Lung (tissue), 12 donors: ENCODE data around the gene BIRC5. TPM values are rescaled to one million over a fixed set of nuclear protein-coding genes. Genes with fewer than 3 reads are reported as not detected.

Experiments
- ATAC-seq: fragments of 200-7000 bp; cut with Tn5 transposase; one replicate; pipeline ENCODE4 v1.9.1; 2020; ENCODE audit warnings: moderate number of reproducible peaks; ENCODE audit not compliant: insufficient read depth, low FRiP score
- DNase-seq, 3 donors: peaks; one replicate each; pipeline ENCODE4 v3.0.0-alpha.2; 2013 to 2017
- H3K27ac ChIP-seq, 2 donors: one replicate each; pipeline ENCODE4 v1.5.1; 2013; ENCODE audit warnings: mild to moderate bottlenecking in 2 of 2, moderate library complexity in 2 of 2, control low read depth in 1 of 2, inconsistent platforms in 1 of 2, low read depth in 1 of 2, low read length in 1 of 2
- H3K27me3 ChIP-seq, 3 donors: one replicate each; pipeline ENCODE4 v1.5.1; 2013; ENCODE audit warnings: low read length in 2 of 3; ENCODE audit not compliant: control insufficient read depth in 3 of 3, insufficient read depth in 3 of 3
- H3K36me3 ChIP-seq, 4 donors: one replicate each; pipeline ENCODE4 v1.5.1; 2013; ENCODE audit warnings: low read length in 4 of 4, mild to moderate bottlenecking in 1 of 4, moderate library complexity in 1 of 4; ENCODE audit not compliant: control insufficient read depth in 4 of 4, insufficient read depth in 4 of 4
- H3K4me1 ChIP-seq, 5 donors: one replicate each; pipeline ENCODE4 v1.5.1; 2013; ENCODE audit warnings: low read length in 5 of 5, mild to moderate bottlenecking in 2 of 5, moderate library complexity in 1 of 5; ENCODE audit not compliant: control insufficient read depth in 5 of 5, insufficient read depth in 5 of 5
- H3K4me3 ChIP-seq: one replicate; pipeline ENCODE4 v1.5.1; 2013; ENCODE audit warnings: mild to moderate bottlenecking, control low read depth, moderate library complexity
- H3K9ac ChIP-seq, 2 donors: one replicate each; pipeline ENCODE4 v1.5.1; 2013; ENCODE audit warnings: low read length in 2 of 2, control low read depth in 1 of 2; ENCODE audit not compliant: insufficient read depth in 1 of 2
- H3K9me3 ChIP-seq, 4 donors: one replicate each; pipeline ENCODE4 v1.5.1; 2013; ENCODE audit warnings: low read length in 3 of 4, mild to moderate bottlenecking in 1 of 4, moderate library complexity in 1 of 4; ENCODE audit not compliant: control insufficient read depth in 4 of 4, insufficient read depth in 3 of 4
- WGBS, 2 donors: extraction: QIAGEN DNeasy Blood & Tissue Kit; methylation state at CpG; one replicate each; pipeline ENCODE4 v1.1.7; 2013; 5-methylcytosine and 5-hydroxymethylcytosine counted together
- polyA plus RNA-seq, 2 donors: library from polyadenylated mRNA; stranded (reverse); fragments of 200-250 nt; gene quantifications; one replicate each; pipeline ENCODE4 v1.2.1, GENCODE V29; 2013
- total RNA-seq, 2 donors: library from RNA; depleted of rRNA in 1 of 2; stranded (reverse); fragments of >200 nt in 1 of 2; gene quantifications; one replicate each; pipeline ENCODE4 v1.2.1, GENCODE V29; 2014 to 2021
- TF ChIP-seq, protein P1 (sequence below): IDR thresholded peaks from 2 replicates; pipeline ENCODE4 v1.5.1; 2012; ENCODE audit warnings: mild to moderate bottlenecking; ENCODE audit errors: control extremely low read depth, extremely low read depth
- donor health status: control.
- donor health status: control.
- donor health status: Bipolar disorder and iron deficiency.
- donor health status: healthy.
- donor health status: DM: yes; HTN: yes; CAD: no.

Gene BIRC5
- total and polyA plus RNA-seq, 4 donors = 1.1 to 11.2 (median 2.4) TPM

DNA sequence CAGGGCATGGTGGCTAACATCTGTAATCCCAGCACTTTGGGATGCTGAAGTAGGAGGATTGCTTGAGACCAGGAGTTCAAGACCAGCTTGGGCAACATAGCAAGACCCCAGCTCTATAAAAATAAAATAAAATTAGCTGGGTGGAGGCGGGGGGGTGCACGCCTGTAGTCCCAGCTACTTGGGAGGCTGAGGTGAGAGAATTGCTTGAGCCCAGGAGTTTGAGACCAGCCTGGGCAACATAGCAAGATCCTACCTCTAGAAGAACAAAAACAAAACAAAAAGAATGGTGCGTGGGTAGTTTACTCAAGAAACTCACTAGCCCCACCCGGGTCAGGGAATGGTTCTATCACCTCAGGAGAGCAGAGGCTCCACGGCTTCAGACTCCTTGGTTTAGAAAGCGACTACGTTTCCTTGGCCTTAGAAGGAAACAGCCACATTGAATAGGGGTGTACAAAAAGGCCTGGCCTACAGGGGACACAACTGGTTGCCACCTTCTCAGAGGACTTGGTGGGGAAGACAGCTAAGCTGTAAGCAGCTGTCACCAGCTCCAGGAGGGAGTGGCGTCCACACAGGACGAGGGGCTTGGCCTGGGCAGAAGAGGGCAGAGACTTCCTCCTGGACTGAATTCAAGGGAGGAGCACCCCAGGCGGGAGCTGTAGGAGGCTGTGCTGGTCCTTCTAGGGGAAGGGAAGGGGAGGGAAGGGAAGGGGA lies 27.9 kb upstream of the BIRC5 start:
- no peaks in the 10 kb centered on the region for H3K9me3 ChIP-seq
- no peak for ATAC-seq
- 52 to 54% methylated on average over 9 to 10 of the region's 10 CpGs for WGBS, 2 donors
- H3K27ac ChIP-seq = peak overlapping the region in 1 of 2 donors; percentile 18
- DNase-seq = peak; percentile 37 to 65 (median 40)
- no peak overlapping the region for H3K9ac ChIP-seq
- peaks cover 0 to 2% (median 0%) of the 10 kb centered on the region in 4 donors for H3K36me3 ChIP-seq
- H3K4me1 ChIP-seq = peaks cover 0 to 34% (median 6%) of the 10 kb centered on the region in 5 donors
- H3K27me3 ChIP-seq = no peaks in the 10 kb centered on the region
- TF ChIP-seq, protein P1, sequence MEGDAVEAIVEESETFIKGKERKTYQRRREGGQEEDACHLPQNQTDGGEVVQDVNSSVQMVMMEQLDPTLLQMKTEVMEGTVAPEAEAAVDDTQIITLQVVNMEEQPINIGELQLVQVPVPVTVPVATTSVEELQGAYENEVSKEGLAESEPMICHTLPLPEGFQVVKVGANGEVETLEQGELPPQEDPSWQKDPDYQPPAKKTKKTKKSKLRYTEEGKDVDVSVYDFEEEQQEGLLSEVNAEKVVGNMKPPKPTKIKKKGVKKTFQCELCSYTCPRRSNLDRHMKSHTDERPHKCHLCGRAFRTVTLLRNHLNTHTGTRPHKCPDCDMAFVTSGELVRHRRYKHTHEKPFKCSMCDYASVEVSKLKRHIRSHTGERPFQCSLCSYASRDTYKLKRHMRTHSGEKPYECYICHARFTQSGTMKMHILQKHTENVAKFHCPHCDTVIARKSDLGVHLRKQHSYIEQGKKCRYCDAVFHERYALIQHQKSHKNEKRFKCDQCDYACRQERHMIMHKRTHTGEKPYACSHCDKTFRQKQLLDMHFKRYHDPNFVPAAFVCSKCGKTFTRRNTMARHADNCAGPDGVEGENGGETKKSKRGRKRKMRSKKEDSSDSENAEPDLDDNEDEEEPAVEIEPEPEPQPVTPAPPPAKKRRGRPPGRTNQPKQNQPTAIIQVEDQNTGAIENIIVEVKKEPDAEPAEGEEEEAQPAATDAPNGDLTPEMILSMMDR = no peak
- H3K4me3 ChIP-seq = no peak overlapping the region

DNA sequence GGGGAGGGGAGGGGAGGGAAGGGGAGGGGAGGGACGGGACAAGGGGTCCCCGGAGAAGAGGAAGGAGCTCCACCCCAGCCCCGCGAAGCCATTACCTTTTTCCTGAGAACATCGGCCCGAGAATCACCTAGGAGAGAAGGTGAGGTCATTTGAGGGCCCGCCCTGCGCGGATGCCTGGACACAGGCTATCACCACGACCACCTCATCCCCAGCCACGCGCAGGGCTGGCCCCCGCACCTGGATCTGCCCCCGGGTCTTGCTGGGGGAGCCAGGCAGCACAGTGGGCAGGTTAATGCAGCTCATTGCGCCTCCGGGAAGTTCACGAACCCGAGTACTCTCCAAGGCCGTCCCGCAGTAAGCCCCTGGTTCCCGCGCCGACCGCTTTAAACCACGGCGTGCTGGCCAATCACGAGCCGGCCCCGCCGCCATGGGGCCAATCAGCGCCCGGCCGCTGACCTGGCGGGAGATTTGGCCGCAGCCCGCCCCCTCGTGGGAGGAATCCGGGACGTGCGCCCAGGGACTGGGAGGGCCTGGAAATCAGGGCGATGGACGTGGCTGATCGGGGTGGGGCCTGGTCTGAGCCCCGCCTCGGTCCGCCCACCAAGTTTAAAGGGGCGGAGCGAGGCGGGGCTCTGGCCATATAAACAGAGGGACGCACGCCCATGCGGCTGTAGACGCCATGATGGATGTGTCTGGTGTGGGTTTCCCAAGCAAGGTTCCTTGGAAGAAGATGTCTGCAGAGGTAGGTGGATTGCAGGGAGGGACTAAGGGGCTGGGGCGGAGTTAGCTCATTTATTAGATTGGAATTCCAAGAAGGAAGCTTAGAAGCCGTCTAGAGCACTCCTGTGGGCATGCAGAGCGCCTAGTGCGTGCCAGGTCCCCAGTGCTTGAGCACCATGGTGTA lies 27.1 kb upstream of the BIRC5 start, which contains the start of the genes AFMID and TK1:
TSS of gene AFMID (plus strand) at position 671 of the 904 bp plus-strand sequence. CDS start at position 680, 9 bp downstream.
TSS of gene TK1 (minus strand) at position 361 of the 904 bp plus-strand sequence. CDS start at position 303, 58 bp downstream.
- 3% methylated on average over 57 of the region's 57 CpGs for WGBS, 2 donors
- peak within 1 kb of the TSS; percentile 47 for H3K4me3 ChIP-seq
- peak within 1 kb of the TSS in 1 of 2 donors; percentile 85 for H3K27ac ChIP-seq
- peak; percentile 99 for ATAC-seq
- peak; percentile 97 to 99 (median 98) for DNase-seq
- peak within 1 kb of the TSS in 1 of 2 donors; percentile 38 for H3K9ac ChIP-seq
- no peaks in the 10 kb centered on the region for H3K27me3 ChIP-seq
- H3K4me1 ChIP-seq = peaks cover 0 to 34% (median 6%) of the 10 kb centered on the region in 5 donors
- H3K36me3 ChIP-seq = peaks cover 0 to 6% (median 0%) of the 10 kb centered on the region in 4 donors
- no peaks in the 10 kb centered on the region for H3K9me3 ChIP-seq
- TF ChIP-seq, protein P1 = peak; percentile 61

DNA sequence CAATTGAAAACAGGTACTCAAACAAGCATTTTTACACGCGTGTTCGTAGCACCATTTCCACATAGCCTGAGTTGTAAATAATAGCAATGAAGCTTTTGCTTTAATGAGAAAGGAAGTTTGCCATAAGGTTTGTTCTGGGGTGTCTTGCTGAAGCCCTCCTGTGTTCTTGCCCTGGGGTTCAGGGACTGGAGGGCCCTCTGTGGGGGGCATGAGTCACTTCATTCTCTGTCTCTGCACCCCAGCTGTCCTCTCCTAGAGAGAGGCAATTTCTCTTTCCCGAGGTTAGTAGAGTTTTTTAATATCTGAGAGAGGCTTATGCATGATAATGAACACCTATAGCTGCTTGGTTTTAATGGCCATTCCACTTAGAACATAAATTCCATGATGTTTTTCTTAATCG lies 17.3 kb upstream of the BIRC5 start:
- TF ChIP-seq, protein P1 = no peak
- 77 to 92% methylated on average over 5 of the region's 5 CpGs for WGBS, 2 donors
- H3K36me3 ChIP-seq = peaks cover 0 to 22% (median 3%) of the 10 kb centered on the region in 4 donors
- H3K4me1 ChIP-seq = peaks cover 0 to 1% (median 0%) of the 10 kb centered on the region in 5 donors
- no peak for DNase-seq
- H3K9ac ChIP-seq = no peak overlapping the region
- no peak overlapping the region for H3K27ac ChIP-seq
- no peak for ATAC-seq
- no peak overlapping the region for H3K4me3 ChIP-seq
- H3K9me3 ChIP-seq = no peaks in the 10 kb centered on the region
- H3K27me3 ChIP-seq = no peaks in the 10 kb centered on the region
